GM12878 (cell line): ENCODE measurements around the gene SNRNP35. TPM values are rescaled to one million over a fixed set of nuclear protein-coding genes. Genes with fewer than 3 reads are reported as not detected.

Experiments used
- BACH1 ChIP-seq: fragments of 450-650 bp; IDR thresholded peaks from 2 replicates; pipeline ENCODE4 v1.6.1; 2017; ENCODE audit warnings: mild to moderate bottlenecking, borderline replicate concordance
- MXI1 ChIP-seq: fragments of 150-350 bp; IDR thresholded peaks from 2 replicates; pipeline ENCODE4 v1.6.1; 2011; ENCODE audit warnings: low read depth, mild to moderate bottlenecking, inconsistent platforms, low read length, improper control_type of control experiment
- POLR2AphosphoS2 ChIP-seq: IDR thresholded peaks from 2 replicates; pipeline ENCODE4 v1.6.1; 2011; ENCODE audit warnings: low read depth, mild to moderate bottlenecking, low read length, improper control_type of control experiment, moderate library complexity
- ZNF384 ChIP-seq: IDR thresholded peaks from 2 replicates; pipeline ENCODE4 v1.6.1; 2012; ENCODE audit warnings: low read depth, mild to moderate bottlenecking, low read length, improper control_type of control experiment, borderline replicate concordance
- polyA plus RNA-seq, 11 experiments: library from polyadenylated mRNA; depleted of rRNA in 4 of 11; unstranded in 6 of 11; stranded (reverse) in 5 of 11; fragments of >200 nt; fragmentation: Nextera tagmentation in 4 of 11; fragmentation: Illumina TruSeq in 1 of 11; extraction: Ambion mirVana in 4 of 11; extraction: Trizol in 1 of 11; gene quantifications; 1 replicate in 1 of 11; 2 replicates in 10 of 11; pipeline versions ENCODE4 v1.2.1 to v1.2.3, GENCODE V29; 2011 to 2016; ENCODE audit warnings: inconsistent platforms in 2 of 11, missing spikeins in 2 of 11, low read depth in 1 of 11
- total RNA-seq, 4 experiments: library from RNA; depleted of rRNA in 3 of 4; stranded (reverse); fragments of >200 nt in 3 of 4; fragmentation: Illumina TruSeq in 1 of 4; extraction: Trizol in 1 of 4; gene quantifications; 2 replicates each; pipeline versions ENCODE4 v1.2.1 to v1.2.3, GENCODE V29; 2013 to 2021
- TF ChIP-seq, protein P1 (sequence below): IDR thresholded peaks from 2 replicates; pipeline ENCODE4 v1.6.1; 2012; ENCODE audit warnings: mild to moderate bottlenecking, low read depth, low read length
- TF ChIP-seq, protein P2 (sequence below): fragments of 450-650 bp; conservative IDR thresholded peaks from 2 replicates; pipeline ENCODE4 v1.6.1; 2017; ENCODE audit warnings: mild to moderate bottlenecking, moderate library complexity

The SNRNP35 gene
- total and polyA plus RNA-seq, 10 of the 15 experiments (the other 5 are each of a cell fraction or from before 2014, with no cell fraction given), result 21.6 to 49.6 (median 29.0) TPM

DNA sequence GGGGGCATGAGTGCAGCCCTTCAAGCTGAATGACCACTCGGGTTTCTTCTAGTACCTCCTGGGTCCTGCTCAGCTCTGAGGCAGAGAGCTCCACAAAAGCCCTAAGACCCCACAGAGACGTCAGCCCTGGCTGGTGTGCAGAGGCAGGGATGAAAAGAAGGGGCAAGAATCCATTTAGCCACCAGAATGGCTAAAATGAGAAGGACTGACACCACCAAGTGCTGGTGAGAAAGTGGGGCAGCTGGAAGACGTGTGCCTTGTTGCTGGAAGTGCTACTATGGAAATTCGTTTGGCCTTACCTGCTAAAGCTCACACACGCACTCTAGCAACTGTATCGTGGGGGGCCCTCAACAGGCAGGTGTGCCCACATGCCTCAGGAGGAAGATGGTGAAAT lies 48.9 kb downstream of the SNRNP35 start (continued):
- TF ChIP-seq, protein P1, sequence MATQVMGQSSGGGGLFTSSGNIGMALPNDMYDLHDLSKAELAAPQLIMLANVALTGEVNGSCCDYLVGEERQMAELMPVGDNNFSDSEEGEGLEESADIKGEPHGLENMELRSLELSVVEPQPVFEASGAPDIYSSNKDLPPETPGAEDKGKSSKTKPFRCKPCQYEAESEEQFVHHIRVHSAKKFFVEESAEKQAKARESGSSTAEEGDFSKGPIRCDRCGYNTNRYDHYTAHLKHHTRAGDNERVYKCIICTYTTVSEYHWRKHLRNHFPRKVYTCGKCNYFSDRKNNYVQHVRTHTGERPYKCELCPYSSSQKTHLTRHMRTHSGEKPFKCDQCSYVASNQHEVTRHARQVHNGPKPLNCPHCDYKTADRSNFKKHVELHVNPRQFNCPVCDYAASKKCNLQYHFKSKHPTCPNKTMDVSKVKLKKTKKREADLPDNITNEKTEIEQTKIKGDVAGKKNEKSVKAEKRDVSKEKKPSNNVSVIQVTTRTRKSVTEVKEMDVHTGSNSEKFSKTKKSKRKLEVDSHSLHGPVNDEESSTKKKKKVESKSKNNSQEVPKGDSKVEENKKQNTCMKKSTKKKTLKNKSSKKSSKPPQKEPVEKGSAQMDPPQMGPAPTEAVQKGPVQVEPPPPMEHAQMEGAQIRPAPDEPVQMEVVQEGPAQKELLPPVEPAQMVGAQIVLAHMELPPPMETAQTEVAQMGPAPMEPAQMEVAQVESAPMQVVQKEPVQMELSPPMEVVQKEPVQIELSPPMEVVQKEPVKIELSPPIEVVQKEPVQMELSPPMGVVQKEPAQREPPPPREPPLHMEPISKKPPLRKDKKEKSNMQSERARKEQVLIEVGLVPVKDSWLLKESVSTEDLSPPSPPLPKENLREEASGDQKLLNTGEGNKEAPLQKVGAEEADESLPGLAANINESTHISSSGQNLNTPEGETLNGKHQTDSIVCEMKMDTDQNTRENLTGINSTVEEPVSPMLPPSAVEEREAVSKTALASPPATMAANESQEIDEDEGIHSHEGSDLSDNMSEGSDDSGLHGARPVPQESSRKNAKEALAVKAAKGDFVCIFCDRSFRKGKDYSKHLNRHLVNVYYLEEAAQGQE, result no peak
- TF ChIP-seq MXI1 (no peak), BACH1 (no peak), ZNF384 (no peak), POLR2AphosphoS2 (no peak)
- TF ChIP-seq, protein P2, sequence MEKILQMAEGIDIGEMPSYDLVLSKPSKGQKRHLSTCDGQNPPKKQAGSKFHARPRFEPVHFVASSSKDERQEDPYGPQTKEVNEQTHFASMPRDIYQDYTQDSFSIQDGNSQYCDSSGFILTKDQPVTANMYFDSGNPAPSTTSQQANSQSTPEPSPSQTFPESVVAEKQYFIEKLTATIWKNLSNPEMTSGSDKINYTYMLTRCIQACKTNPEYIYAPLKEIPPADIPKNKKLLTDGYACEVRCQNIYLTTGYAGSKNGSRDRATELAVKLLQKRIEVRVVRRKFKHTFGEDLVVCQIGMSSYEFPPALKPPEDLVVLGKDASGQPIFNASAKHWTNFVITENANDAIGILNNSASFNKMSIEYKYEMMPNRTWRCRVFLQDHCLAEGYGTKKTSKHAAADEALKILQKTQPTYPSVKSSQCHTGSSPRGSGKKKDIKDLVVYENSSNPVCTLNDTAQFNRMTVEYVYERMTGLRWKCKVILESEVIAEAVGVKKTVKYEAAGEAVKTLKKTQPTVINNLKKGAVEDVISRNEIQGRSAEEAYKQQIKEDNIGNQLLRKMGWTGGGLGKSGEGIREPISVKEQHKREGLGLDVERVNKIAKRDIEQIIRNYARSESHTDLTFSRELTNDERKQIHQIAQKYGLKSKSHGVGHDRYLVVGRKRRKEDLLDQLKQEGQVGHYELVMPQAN, result no peak
